ENCODE measurements around the gene PCNX2.

DNA sequence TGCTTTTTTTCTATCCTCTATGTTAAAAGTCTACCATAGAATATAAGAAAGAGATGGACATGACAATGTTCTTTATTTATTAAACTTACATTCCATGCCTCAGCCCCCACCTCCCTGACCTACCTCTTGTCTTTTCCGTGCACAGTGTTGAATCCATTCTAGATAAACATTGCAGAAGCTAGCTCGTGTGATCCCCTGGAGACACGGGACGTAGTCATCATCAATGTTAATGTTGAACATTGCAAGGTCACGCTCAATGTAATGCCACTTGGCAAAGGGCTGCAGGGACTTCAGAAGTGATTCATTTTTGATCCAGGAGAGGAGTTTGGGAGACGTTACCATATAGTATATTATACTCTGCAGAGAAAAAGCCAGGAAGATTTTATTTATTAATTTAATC is 278.7 kb downstream of the PCNX2 start:
- TF ChIP-seq EZH2 (IDR thresholded peaks at IDR 0.05; ENCODE audit: low read depth, unreplicated experiment) (no peak), POLR2AphosphoS5 (IDR thresholded peaks at IDR 0.05; ENCODE audit: low read depth) (no peak), EZH2phosphoT487 (IDR thresholded peaks at IDR 0.05; ENCODE audit: unreplicated experiment) (no peak), CREB1 (CRISPR knock-in tag; IDR thresholded peaks at IDR 0.05; ENCODE audit: low read depth) (no peak), JUNB (IDR thresholded peaks at IDR 0.05; ENCODE audit: unreplicated experiment) (no peak), ZNF114 (CRISPR knock-in tag; IDR thresholded peaks at IDR 0.05) (no peak), ZNF331 (CRISPR knock-in tag; IDR thresholded peaks at IDR 0.05; ENCODE audit: low read depth) (no peak), STAT1 (IDR thresholded peaks at IDR 0.05; ENCODE audit: unreplicated experiment) (no peak), NANOG (IDR thresholded peaks at IDR 0.05; ENCODE audit: borderline replicate concordance) (no peak)
- TF ChIP-seq, protein P1, sequence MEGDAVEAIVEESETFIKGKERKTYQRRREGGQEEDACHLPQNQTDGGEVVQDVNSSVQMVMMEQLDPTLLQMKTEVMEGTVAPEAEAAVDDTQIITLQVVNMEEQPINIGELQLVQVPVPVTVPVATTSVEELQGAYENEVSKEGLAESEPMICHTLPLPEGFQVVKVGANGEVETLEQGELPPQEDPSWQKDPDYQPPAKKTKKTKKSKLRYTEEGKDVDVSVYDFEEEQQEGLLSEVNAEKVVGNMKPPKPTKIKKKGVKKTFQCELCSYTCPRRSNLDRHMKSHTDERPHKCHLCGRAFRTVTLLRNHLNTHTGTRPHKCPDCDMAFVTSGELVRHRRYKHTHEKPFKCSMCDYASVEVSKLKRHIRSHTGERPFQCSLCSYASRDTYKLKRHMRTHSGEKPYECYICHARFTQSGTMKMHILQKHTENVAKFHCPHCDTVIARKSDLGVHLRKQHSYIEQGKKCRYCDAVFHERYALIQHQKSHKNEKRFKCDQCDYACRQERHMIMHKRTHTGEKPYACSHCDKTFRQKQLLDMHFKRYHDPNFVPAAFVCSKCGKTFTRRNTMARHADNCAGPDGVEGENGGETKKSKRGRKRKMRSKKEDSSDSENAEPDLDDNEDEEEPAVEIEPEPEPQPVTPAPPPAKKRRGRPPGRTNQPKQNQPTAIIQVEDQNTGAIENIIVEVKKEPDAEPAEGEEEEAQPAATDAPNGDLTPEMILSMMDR (conservative IDR thresholded peaks at IDR 0.05; ENCODE audit: low read depth in 2 of 2) = no peak
- TF ChIP-seq, protein P2, sequence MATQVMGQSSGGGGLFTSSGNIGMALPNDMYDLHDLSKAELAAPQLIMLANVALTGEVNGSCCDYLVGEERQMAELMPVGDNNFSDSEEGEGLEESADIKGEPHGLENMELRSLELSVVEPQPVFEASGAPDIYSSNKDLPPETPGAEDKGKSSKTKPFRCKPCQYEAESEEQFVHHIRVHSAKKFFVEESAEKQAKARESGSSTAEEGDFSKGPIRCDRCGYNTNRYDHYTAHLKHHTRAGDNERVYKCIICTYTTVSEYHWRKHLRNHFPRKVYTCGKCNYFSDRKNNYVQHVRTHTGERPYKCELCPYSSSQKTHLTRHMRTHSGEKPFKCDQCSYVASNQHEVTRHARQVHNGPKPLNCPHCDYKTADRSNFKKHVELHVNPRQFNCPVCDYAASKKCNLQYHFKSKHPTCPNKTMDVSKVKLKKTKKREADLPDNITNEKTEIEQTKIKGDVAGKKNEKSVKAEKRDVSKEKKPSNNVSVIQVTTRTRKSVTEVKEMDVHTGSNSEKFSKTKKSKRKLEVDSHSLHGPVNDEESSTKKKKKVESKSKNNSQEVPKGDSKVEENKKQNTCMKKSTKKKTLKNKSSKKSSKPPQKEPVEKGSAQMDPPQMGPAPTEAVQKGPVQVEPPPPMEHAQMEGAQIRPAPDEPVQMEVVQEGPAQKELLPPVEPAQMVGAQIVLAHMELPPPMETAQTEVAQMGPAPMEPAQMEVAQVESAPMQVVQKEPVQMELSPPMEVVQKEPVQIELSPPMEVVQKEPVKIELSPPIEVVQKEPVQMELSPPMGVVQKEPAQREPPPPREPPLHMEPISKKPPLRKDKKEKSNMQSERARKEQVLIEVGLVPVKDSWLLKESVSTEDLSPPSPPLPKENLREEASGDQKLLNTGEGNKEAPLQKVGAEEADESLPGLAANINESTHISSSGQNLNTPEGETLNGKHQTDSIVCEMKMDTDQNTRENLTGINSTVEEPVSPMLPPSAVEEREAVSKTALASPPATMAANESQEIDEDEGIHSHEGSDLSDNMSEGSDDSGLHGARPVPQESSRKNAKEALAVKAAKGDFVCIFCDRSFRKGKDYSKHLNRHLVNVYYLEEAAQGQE (IDR thresholded peaks at IDR 0.05; ENCODE audit: unreplicated experiment) = no peak
- TF ChIP-seq, protein P3, sequence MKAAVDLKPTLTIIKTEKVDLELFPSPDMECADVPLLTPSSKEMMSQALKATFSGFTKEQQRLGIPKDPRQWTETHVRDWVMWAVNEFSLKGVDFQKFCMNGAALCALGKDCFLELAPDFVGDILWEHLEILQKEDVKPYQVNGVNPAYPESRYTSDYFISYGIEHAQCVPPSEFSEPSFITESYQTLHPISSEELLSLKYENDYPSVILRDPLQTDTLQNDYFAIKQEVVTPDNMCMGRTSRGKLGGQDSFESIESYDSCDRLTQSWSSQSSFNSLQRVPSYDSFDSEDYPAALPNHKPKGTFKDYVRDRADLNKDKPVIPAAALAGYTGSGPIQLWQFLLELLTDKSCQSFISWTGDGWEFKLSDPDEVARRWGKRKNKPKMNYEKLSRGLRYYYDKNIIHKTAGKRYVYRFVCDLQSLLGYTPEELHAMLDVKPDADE (IDR thresholded peaks at IDR 0.05) = no peak
- TF ChIP-seq, protein P4, sequence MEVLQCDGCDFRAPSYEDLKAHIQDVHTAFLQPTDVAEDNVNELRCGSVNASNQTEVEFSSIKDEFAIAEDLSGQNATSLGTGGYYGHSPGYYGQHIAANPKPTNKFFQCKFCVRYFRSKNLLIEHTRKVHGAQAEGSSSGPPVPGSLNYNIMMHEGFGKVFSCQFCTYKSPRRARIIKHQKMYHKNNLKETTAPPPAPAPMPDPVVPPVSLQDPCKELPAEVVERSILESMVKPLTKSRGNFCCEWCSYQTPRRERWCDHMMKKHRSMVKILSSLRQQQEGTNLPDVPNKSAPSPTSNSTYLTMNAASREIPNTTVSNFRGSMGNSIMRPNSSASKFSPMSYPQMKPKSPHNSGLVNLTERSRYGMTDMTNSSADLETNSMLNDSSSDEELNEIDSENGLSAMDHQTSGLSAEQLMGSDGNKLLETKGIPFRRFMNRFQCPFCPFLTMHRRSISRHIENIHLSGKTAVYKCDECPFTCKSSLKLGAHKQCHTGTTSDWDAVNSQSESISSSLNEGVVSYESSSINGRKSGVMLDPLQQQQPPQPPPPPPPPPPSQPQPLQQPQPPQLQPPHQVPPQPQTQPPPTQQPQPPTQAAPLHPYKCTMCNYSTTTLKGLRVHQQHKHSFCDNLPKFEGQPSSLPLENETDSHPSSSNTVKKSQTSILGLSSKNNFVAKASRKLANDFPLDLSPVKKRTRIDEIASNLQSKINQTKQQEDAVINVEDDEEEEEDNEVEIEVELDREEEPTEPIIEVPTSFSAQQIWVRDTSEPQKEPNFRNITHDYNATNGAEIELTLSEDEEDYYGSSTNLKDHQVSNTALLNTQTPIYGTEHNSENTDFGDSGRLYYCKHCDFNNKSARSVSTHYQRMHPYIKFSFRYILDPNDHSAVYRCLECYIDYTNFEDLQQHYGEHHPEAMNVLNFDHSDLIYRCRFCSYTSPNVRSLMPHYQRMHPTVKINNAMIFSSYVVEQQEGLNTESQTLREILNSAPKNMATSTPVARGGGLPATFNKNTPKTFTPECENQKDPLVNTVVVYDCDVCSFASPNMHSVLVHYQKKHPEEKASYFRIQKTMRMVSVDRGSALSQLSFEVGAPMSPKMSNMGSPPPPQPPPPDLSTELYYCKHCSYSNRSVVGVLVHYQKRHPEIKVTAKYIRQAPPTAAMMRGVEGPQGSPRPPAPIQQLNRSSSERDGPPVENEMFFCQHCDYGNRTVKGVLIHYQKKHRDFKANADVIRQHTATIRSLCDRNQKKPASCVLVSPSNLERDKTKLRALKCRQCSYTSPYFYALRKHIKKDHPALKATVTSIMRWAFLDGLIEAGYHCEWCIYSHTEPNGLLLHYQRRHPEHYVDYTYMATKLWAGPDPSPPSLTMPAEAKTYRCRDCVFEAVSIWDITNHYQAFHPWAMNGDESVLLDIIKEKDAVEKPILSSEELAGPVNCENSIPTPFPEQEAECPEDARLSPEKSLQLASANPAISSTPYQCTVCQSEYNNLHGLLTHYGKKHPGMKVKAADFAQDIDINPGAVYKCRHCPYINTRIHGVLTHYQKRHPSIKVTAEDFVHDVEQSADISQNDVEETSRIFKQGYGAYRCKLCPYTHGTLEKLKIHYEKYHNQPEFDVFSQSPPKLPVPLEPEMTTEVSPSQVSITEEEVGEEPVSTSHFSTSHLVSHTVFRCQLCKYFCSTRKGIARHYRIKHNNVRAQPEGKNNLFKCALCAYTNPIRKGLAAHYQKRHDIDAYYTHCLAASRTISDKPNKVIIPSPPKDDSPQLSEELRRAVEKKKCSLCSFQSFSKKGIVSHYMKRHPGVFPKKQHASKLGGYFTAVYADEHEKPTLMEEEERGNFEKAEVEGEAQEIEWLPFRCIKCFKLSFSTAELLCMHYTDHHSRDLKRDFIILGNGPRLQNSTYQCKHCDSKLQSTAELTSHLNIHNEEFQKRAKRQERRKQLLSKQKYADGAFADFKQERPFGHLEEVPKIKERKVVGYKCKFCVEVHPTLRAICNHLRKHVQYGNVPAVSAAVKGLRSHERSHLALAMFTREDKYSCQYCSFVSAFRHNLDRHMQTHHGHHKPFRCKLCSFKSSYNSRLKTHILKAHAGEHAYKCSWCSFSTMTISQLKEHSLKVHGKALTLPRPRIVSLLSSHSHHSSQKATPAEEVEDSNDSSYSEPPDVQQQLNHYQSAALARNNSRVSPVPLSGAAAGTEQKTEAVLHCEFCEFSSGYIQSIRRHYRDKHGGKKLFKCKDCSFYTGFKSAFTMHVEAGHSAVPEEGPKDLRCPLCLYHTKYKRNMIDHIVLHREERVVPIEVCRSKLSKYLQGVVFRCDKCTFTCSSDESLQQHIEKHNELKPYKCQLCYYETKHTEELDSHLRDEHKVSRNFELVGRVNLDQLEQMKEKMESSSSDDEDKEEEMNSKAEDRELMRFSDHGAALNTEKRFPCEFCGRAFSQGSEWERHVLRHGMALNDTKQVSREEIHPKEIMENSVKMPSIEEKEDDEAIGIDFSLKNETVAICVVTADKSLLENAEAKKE (CRISPR knock-in tag; IDR thresholded peaks at IDR 0.05) = no peak
